ENCODE data around the gene POLR2L.

The POLR2L gene

DNA sequence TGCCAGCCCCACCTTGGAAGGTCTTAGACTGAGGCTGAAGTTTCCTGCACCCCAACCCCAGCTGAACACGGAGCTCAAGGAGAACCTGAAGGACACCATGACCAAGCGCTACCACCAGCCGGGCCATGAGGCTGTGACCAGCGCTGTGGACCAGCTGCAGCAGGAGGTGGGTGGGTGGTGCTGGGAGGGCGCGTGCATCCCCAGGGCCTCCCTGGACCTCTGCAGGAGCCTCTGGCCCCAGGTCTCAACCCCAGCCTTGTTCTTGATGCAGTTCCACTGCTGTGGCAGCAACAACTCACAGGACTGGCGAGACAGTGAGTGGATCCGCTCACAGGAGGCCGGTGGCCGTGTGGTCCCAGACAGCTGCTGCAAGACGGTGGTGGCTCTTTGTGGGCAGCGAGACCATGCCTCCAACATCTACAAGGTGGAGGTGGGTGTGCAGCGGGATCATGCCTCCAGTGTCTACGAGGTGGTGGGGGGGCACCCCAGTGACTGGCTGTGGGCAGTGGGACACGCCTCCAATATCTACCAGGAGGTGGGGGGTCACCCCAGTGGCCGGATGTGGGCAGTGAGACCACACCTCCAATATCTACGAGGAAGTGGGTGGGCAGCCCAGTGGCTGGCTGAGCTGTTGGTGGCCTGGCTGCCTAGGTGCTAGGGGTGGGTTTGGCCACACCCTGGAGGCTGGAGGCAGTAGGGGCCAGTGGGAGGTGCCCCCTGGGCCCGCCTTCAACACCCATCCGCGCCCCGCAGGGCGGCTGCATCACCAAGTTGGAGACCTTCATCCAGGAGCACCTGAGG, 4.9 kb downstream of the POLR2L start:
- H3K9me3 ChIP-seq (ENCODE audit: insufficient read depth, low read length): no peaks in the 10 kb centered on the region
- no peak overlapping the region for H3K4me3 ChIP-seq (ENCODE audit: insufficient read depth, low read length, poor library complexity, severe bottlenecking)
- H3K9ac ChIP-seq (ENCODE audit: low read length): no peak overlapping the region
- no peak overlapping the region for H2AFZ ChIP-seq (ENCODE audit: low read depth, low read length, severe bottlenecking)
- peaks cover 19% of the 10 kb centered on the region for H3K79me2 ChIP-seq (ENCODE audit: insufficient read depth, low read length)
- no peaks in the 10 kb centered on the region for H3K36me3 ChIP-seq (ENCODE audit: low read length)
- no peaks in the 10 kb centered on the region for H3K9me2 ChIP-seq (replicated peaks; ENCODE audit: insufficient read depth, low read length)
- no peak overlapping the region for H3K27ac ChIP-seq (ENCODE audit: low read depth, low read length)
- H4K20me1 ChIP-seq (ENCODE audit: low read depth, low read length): peaks cover 6% of the 10 kb centered on the region; the same call in 1 of the 2 replicates
- no peak for TF ChIP-seq EZH2phosphoT487 (conservative IDR thresholded peaks at IDR 0.05; ENCODE audit: low read length)
- TF ChIP-seq, protein P1, sequence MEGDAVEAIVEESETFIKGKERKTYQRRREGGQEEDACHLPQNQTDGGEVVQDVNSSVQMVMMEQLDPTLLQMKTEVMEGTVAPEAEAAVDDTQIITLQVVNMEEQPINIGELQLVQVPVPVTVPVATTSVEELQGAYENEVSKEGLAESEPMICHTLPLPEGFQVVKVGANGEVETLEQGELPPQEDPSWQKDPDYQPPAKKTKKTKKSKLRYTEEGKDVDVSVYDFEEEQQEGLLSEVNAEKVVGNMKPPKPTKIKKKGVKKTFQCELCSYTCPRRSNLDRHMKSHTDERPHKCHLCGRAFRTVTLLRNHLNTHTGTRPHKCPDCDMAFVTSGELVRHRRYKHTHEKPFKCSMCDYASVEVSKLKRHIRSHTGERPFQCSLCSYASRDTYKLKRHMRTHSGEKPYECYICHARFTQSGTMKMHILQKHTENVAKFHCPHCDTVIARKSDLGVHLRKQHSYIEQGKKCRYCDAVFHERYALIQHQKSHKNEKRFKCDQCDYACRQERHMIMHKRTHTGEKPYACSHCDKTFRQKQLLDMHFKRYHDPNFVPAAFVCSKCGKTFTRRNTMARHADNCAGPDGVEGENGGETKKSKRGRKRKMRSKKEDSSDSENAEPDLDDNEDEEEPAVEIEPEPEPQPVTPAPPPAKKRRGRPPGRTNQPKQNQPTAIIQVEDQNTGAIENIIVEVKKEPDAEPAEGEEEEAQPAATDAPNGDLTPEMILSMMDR (IDR thresholded peaks at IDR 0.05; ENCODE audit: insufficient read depth, low read length, poor library complexity, severe bottlenecking): no peak
- no peak overlapping the region for H3K4me2 ChIP-seq (ENCODE audit: low read depth, low read length, poor library complexity, severe bottlenecking)
- H3K27me3 ChIP-seq (ENCODE audit: low read length): no peaks in the 10 kb centered on the region
- H3F3A ChIP-seq (ENCODE audit: insufficient read depth): no peaks in the 10 kb centered on the region

GRCh38 chr11:836700-837099, 5.6 kb downstream of the POLR2L start:
- H3K9me3 ChIP-seq (ENCODE audit: insufficient read depth, low read length): no peaks in the 10 kb centered on the region
- no peak overlapping the region for H2AFZ ChIP-seq (ENCODE audit: low read depth, low read length, severe bottlenecking)
- peaks cover 6% of the 10 kb centered on the region; the same call in 1 of the 2 replicates for H4K20me1 ChIP-seq (ENCODE audit: low read depth, low read length)
- H3K36me3 ChIP-seq (ENCODE audit: low read length): no peaks in the 10 kb centered on the region
- H3K79me2 ChIP-seq (ENCODE audit: insufficient read depth, low read length): peaks cover 14% of the 10 kb centered on the region
- H3K4me2 ChIP-seq (ENCODE audit: low read depth, low read length, poor library complexity, severe bottlenecking): no peak overlapping the region
- H3K27me3 ChIP-seq (ENCODE audit: low read length): no peaks in the 10 kb centered on the region
- H3K4me3 ChIP-seq (ENCODE audit: insufficient read depth, low read length, poor library complexity, severe bottlenecking): no peak overlapping the region
- H3K27ac ChIP-seq (ENCODE audit: low read depth, low read length): no peak overlapping the region
- no peak overlapping the region for H3K9ac ChIP-seq (ENCODE audit: low read length)
- no peaks in the 10 kb centered on the region for H3F3A ChIP-seq (ENCODE audit: insufficient read depth)
- TF ChIP-seq, protein P1 (IDR thresholded peaks at IDR 0.05; ENCODE audit: insufficient read depth, low read length, poor library complexity, severe bottlenecking): no peak
- no peak for TF ChIP-seq EZH2phosphoT487 (conservative IDR thresholded peaks at IDR 0.05; ENCODE audit: low read length)
- no peaks in the 10 kb centered on the region for H3K9me2 ChIP-seq (replicated peaks; ENCODE audit: insufficient read depth, low read length)

DNA sequence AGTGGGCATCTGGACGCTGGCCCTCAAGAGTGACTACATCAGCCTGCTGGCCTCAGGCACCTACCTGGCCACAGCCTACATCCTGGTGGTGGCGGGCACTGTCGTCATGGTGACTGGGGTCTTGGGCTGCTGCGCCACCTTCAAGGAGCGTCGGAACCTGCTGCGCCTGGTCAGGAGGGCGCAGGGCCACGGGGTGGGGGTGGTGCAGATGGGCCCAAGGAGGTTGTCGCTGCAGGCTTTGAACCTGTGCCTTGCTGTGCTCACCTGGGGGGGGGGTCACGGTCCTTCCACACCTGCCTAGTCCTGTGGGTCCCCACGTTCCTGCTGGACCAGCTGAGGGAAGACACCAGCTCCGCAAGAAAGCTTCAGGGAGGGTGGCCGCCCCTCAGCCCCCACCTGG, 6.1 kb downstream of the POLR2L start:
- Histone ChIP-seq H3K9me2 (replicated peaks; ENCODE audit: insufficient read depth, low read length) (no peaks in the 10 kb centered on the region), H4K20me1 (ENCODE audit: low read depth, low read length) (peaks cover 5% of the 10 kb centered on the region; the same call in 1 of the 2 replicates), H3K36me3 (ENCODE audit: low read length) (no peaks in the 10 kb centered on the region), H3K4me3 (ENCODE audit: insufficient read depth, low read length, poor library complexity, severe bottlenecking) (no peak overlapping the region), H3K27me3 (ENCODE audit: low read length) (no peaks in the 10 kb centered on the region), H3K9ac (ENCODE audit: low read length) (no peak overlapping the region), H3F3A (ENCODE audit: insufficient read depth) (no peaks in the 10 kb centered on the region), H3K4me2 (ENCODE audit: low read depth, low read length, poor library complexity, severe bottlenecking) (no peak overlapping the region), H3K9me3 (ENCODE audit: insufficient read depth, low read length) (no peaks in the 10 kb centered on the region), H3K79me2 (ENCODE audit: insufficient read depth, low read length) (peaks cover 10% of the 10 kb centered on the region), H3K27ac (ENCODE audit: low read depth, low read length) (no peak overlapping the region), H2AFZ (ENCODE audit: low read depth, low read length, severe bottlenecking) (no peak overlapping the region)
- no peak for TF ChIP-seq EZH2phosphoT487 (conservative IDR thresholded peaks at IDR 0.05; ENCODE audit: low read length)
- TF ChIP-seq, protein P1 (IDR thresholded peaks at IDR 0.05; ENCODE audit: insufficient read depth, low read length, poor library complexity, severe bottlenecking): no peak
